Measurements from ENCODE around the gene TPRN.
A peak's percentile ranks its signal among the peaks of the same experiment; 100 is the strongest.

Gene TPRN

DNA sequence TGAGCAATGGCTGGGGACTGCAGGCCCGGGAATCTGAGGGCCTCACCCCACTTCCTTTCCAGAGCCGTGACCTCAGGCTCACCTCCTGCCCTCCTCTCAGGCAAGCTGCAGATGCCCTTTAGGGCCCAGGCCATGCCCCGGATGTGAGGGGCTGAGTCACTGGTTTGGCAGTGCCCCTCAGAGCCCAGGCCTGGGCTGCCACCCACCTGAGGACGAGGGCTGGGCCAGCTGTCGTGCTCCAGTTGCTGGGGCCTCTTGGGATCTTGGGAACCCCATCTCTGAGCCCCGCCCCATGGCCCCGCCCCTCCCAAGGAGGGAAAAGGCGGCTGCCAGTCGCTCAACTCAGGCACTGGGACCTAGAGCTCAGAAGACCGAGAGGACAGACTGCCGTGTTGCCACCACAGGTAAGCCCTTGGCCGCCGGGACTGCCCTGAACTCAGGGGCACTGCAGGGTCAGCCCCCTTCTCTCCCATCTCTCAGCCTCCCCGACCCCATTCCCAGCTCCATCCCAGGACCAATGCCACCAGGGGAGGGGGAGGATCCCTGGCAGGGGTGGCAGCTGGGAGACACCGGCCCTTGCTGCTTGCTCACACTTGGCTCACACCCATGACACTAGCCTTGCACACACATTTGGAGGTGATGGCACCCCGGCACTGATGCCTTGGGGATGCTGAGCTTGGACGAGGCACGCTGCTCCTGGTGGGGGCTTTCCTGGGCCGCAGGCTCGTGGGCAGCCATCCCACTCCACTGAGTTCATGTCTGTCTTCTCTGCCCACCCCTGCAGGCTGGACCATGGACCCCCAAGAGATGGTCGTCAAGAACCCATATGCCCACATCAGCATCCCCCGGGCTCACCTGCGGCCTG, 24.5 kb upstream of the TPRN start, which contains the start of gene CYSRT1:
TSS of gene CYSRT1 (plus strand) at position 345 of the 865 bp plus-strand sequence. CDS start at position 793, 448 bp downstream.
- no peak for DNase-seq

DNA sequence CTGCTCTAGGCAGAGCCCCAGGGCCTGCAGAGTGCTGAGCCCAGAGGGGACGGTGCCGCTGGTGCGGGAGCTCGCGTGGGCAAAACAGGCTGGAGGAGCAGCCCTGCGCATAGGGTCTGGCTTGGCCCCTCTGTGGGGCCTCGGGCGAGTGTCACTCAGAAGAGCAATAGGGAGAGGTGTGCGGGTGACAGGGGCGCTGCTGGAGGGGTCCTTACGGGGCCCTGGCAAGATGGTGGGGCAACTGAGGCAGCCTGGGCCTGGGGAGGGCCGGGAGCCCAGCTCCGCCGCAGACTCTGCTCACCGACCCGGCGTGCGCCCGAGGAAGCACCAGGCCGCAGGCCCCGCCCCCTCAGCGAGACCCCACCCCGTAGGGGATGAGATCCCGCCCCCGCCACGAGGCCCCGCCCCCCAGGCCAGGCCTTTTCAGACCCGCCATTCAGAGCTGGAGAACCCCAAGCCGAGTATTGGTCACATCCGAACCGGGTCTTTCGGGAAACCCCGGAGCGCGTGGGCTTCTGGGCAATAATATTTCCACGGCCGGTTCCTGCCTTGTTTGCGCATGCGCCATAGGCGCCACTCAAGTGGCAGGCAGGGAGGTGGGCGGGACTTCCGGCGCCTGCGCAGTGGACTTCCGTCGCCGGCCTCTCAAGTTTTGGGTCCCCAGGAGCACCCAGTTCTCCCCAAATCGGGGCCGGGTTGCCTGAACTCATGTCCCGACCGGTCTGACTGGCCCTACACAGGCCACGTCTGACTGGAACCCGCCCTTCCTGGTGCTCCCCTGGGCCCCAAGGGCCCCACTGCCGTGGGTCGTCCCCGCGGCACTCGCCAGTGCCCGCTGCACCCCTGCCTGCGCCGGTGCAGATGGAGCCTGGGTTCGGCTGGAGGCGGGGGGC, 22.8 kb upstream of the TPRN start:
- peak; percentile 99 for DNase-seq

DNA sequence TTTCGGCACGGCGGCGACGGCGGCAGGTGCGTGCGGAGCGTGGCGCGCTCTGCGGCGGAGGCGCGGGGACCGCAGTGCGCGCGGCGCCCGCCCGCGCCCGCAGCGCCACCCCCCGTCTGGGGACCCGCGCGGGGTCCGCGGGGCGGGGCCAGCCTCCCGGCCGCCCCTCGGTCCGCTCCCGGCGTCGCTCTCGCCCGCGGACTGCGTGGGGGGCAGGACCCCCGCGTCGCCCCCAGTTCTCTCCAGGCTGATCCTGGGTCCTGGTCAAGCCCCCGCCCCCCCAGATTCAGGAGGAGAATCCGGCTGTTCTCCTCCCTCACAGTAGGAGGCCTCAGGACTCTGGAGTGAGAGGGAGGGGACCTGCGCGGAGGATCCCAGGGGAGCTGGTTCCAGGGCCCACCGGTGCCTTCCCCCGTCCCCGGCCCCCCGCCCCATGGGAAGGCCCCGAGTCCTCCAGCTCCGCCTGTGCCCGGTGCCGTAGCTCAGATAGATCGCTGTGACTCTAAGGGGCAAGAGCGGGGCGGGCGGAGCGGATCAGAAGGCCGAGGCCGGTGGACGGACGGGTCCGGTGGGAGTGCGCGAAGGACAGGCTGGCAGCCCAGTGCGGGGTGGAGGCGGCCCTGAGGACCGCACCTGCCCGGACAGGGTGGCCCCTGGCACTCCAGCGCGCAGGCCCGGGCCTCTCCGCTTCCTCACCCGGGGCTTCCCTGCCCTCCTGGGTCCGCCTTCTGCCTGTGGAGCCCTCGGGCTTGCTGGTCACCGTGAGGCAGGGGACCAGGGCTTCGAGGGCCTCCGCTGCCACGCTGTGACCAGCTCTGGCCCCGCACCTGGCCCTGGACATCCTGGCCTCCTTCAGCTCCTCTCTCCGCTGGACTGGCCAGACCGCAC, 21.9 kb upstream of the TPRN start, which contains the start of gene RNF208:
TSS of gene RNF208 (minus strand) at position 51 of the 888 bp plus-strand sequence. CDS start 1,028 bp downstream, outside the sequence.
- no peak for DNase-seq

DNA sequence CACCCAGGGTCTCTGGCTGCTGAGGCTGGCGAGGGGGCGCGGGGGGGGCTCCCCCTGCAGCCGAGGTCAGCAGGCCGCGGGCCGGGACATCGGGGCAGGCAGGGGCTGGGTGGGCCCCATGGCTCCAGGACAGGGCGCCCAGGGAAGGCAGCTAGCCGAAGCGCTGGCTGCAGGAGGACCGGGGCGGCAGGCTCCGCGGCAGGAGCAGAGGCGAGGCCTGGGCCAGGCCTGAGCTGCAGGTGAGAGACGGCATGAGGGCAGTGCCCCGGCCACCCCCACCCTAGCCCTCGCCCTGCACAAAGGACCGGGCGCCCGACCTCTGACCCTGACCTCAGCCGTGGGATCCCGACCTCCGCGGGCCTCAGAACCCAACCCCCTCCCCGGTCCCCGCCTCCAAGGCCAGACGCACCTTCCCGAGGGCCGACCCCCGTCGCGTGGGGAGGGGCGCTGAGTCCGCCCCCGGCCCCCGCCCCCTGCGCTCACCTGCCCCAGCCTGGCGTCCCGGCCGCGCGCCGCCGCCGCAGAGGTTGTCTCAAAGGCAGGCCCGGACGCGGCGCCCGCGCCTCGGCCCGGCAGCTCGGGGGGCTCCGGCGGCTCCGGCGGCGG, 21.1 kb upstream of the TPRN start:
- DNase-seq: no peak

DNA sequence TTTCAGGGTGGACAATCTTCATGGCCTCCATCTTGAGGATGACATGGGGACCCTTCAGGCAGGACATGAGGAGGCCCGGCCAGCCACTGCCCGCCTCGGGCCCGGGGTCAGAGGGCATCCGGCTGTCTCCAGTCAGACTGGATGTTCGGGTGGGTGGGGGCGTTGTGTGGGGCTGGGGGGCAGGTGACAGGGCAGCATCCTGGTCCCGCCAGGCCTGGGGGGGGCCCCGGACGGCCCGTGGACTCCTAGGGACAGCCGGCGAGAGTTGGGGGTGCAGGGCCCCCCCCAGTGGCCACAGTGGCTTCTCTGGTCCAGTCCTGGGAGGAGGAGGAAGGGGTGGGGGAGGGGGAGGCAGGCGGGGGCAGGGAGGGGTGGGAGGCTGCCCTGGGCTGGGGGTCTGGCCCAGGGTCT, 20.6 kb upstream of the TPRN start:
- no peak for DNase-seq

DNA sequence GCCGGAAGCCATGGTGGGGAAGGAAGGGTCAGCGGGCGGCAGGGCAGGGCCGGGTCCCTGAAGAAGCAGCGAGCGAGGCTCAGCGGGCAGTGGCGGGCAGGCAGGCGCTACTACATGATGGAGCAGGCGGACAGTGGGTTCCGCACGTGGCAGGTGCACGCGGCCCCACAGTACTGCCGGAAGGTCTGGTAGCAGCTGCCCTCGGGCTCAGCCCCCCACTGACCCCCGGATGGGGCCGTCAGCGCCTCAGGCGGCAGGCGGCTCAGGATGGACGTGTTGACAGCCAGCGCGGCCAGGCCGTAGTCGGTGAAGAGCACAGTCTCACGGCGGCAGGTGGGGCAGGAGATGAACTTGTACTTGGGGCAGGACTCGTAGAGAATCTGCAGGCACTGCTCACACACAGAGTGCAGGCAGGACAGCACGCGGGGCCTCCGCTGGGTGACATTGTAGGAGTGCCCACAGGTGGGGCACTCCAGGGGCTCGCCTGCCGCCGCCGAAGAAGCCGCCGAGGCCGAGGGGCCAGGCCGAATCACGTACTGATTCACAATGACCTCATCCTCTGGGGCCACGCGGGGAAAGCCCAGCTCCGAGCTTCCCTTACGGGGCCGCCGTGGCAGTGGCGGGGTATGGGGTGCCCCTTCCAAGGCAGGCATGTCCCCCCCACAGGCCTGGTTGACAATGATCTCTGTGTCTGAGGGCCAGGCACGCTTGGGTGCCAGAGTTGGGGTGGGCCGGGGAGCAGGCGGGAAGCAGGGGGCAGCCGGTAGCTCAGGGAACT, 20.0 kb upstream of the TPRN start:
- DNase-seq: no peak

DNA sequence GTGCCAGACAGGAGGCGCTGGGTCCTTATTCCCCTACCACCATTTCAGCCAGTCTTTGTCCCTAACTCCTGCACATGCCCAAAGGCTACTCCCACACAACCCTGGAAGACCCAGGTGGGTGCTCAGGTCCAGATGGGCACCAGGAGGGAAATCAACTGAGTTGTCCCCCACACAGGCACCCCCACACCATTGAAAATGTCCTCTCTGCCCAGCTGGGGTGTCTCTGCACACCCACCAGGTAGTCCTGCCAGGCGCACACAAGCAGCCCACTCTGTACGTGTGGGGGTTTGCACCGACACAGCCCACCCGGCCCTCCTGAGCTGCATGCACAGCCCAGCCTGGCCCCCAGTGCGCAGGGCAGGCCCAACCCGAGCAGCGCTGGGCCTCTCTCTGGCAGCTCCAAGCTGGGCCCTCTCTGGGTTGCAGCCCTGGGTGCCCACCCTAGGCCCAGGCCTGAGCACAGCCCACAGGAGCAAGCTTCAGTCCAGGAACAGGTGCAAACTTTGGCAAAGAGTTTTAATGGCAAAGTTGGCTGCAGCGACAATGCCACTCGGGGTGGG, 19.3 kb upstream of the TPRN start:
- no peak for DNase-seq

DNA sequence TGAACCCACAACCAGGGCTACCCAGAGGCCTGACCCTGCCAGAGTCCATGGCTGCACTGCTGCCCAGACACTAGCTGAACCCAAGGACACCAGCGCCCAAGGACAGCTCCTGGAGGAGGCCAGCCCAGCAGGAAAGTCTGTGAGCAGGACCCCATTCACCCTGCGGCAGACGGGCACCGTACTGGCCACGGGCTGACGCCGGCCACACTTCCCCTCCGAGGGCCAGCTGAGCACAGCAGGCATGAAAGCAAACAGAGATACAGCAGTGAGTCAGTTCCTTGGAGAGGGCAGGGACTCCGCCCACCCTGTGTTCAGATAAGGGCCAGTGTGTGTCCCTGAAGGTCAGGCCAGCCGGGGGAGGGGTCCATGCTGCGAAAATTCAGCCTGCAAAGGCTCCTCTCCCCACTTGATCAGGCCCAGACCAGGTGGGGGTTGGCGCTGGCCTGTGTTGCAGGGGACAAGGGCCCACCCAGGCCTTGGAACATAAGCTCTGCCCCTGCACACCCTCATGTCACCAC, 18.3 kb upstream of the TPRN start:
- no peak for DNase-seq

DNA sequence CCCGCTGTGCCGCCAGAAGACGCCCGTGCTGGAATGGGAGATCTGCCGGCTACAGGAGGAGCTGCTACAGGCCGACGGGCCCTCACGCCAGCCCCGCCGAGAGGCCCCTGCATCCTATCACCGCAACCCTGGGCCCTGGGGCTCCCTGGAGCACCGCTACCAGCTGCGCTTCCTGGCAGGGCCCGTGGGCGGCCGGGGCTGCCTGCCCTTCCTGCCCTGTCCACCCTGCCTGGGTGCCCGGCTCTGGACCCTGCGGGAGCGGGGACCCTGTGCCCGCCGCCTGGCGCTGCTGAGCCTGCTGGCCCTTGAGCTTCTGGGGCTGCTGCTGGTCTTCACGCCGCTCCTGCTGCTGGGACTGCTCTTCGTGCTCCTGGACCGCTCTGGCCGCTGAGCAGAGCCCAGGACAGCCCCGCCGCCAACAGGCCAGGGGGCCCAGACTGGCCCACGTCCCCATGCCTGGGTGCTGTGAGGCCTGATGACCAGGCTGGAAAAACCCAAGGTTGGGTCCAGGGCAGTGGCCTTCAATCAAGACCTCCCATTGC, 17.7 kb upstream of the TPRN start:
- no peak for DNase-seq

DNA sequence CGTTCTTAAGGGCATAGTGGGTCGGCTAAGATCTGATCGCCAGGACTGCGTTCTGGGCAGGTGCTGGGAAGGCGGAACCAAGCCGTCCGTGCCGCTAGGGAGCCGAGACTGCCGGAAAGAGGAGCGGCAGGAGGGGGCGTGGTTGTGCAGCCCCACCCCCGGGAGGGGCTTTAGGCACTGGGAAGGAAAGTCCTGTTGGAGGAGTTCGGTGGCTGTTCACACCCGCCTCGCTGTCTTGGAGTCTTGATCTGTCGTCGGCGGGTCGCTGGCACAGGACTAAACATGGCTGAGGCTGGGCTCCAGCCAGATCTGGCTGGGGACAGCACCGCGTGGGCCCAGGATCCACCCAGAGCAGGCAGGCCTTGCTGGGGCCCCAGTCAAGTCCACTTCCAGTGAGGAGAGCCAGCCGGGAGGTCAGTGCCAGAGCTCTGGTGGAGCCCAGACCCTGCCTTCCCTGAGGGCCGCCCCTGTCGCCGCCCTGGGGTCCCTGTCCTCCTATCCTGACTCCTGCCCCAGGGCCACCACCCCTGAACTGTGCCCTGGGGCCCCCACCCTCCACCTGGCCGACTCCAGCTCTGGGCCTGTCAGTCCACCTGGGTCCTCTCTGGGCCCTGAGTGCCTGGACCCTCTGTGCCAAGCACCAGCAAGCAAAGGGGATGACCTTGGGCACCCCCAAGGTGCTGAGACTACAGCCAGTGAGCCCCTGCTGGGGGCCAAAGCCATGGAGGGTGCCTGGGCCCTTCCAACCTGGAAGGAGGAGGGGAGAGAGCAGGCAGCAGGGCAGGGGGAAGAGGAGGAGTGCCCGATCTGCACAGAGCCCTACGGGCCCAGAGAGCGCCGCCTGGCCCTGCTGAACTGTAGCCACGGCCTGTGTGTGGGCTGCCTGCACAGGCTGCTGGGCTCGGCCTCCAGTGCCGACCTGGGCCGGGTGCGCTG, 17.0 kb upstream of the TPRN start:
- DNase-seq: no peak

DNA sequence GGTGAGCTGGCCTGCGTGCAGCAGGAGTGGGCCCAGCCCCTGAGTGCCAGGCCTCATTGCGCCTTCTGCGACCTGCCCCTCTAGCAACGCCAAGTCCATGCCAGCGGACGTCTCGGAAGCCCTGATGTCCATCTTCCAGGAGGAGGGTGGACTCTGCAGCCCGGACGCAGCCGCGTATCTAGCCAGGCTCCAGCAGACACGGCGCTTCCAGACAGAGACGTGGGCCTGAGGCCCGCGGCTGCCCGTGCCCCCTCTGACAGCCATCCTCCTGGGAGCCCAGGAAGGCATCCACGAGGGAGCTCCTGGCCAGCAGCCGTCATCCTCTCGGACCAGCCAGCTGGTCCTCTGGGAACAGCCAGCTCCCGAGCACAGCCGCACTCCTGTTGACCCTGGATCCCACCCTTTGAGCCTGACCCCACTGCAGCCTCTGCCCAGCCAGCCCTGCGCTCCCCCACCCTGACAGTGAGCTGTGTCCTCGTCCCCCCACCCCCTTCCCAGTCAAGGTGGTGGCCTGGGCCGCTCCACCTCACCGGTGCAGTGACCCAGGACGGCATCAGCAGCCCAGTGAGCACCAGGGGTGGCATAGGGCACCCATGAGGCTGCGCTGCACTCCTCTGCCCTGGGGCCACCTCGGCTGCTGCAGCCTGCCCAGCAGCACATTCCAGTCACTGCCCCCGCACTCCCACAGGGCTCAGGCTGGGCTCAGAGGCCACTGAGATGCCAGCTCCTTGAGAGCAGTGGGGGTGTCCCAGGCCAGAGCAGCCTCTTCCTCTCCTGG, 15.8 kb upstream of the TPRN start:
- DNase-seq: no peak

DNA sequence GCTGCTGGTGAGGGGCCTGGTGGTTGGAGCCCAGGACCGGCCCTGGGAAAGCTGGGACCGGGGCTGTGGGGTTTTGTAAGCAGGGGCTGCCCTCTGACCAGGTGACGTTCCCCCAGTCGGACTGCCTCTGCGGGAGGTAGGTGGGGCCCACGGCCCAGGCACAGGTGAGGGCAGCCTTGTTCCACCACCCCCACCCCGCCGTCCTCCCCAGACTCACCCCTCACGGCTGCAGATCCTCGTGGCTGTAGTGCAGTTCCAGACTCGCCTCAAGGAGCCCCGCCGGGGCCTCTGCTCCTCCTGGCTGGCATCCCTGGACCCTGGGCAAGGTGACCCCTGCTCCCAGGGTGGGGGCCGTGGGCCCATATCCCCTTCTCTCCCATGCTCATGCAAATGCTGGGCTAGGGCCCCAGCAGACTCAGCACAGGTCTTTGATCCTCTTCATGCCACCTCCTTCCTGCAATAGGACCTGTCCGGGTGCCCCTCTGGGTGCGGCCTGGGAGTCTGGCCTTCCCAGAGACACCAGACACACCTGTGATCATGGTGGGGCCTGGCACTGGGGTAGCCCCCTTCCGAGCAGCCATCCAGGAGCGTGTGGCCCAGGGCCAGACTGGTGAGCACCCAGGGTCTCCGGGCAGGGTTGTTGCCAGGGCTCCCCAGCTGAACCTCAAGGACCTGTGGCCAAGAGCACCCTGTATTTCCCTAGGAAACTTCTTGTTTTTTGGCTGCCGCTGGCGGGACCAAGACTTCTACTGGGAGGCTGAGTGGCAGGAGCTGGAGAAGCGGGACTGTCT, 14.8 kb upstream of the TPRN start:
- DNase-seq: no peak

DNA sequence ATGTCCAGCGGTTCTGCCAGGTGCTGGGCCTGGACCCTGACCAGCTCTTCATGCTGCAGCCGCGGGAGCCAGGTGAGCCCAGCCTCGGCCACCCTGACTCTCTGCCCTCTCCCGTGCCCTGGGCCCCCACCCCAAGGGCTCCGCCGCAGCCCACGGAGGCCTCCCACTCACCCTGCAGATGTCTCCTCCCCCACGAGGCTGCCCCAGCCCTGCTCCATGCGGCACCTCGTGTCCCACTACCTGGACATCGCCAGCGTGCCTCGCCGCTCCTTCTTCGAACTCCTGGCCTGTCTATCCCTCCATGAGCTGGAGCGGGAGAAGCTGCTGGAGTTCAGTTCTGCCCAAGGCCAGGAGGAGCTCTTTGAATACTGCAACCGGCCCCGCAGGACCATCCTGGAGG, 14.1 kb upstream of the TPRN start:
- no peak for DNase-seq

DNA sequence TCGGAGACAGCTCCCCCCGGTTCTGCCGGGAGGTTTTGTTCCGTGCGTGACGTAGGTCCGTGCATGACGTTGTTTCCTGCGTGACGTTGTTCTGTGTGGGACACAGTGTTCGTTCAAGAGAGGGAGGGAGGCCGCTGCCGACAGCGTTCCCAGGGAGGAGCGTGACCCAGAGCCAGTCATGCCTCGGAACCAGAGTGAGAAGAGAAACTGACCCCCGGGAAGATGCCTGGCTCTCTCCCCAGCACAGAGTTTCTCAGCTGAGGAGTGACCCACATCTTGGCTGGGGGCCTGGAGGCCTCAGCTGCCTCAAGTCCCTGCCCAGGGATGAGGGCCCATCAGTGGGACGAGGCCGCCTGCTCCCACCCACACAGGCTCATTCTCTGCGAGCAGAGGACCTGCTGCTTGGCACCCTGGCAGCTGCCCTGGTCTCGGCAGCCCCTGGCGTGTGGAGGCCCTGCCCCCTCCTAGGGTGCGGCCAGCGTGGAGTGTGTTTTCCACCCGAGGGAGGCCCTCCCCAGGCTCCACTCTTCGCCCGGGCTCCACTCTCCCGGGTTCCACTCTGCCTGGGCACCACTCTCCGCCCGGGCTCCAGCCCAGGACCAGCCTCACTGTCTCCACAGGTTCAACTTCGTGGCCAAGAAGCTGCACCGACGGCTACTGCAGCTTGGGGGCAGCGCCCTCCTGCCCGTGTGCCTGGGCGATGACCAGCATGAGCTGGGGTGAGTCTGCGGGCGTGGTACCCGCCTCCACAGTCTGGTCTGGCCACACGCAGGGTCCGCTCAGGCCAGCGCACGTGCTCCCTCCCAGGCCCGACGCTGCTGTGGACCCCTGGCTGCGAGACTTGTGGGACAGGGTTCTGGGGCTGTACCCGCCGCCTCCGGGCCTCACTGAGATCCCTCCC, 12.9 kb upstream of the TPRN start:
- DNase-seq: no peak

DNA sequence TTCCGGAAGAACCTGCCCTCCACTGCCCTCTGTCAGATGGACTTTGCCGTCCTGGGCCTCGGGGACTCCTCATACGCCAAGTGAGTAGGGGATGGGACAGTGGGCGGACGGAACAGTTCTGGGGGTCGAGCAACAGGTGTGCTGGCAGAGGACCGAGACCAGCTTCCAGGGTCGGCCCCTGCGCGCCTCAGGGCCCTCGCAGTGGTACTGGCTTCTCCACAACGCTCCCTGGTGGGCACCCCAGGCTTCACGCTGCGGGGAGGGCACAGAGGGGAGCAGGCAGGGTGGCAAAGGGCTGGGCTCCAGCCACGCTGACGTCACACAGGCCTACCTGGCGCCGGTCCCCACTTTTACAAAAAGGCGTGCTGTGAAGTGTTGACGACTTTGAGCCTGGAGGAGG, 12.0 kb upstream of the TPRN start:
- DNase-seq: no peak

DNA sequence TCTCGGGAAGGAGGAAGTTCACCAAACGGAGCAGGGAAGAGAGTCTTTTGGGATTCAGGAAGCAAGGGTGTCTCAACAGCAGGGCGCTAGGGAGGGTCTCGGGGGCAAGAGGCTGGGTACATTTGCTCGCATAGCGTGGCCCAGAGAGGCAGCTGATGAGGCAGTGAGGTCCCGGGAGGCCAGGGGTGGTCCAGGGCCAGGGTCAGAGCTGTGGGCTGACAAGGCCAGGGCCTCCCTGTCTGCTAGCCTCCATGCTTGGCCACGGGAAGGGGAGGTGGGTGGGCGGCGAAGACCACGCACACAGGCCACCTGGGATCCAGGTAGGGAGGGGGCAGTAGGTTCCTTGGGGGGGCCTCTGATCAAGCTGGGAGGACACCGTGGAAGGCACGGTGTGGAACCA, 11.0 kb upstream of the TPRN start:
- no peak for DNase-seq

DNA sequence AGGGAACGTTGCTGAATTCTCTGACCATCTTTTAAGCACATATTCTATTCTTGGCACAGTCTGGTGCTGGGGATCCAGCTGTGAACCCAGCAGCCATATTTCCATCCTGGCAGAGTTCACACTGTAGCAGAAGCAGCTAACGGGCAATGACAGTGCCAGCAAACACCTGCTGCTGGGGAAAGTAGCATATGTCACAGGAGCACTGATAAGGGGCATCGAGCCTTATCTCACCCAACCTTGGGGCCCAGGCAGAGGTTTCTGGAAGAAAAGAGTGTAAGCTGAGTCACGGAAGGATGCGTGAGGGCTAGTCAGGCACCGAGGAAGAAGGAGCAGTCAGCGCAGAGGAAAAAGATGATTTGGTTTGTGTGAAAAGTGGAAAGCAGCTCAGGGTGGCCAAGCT, 6.1 kb upstream of the TPRN start:
- no peak for DNase-seq
